HEK293T (cell line): Measurements from ENCODE around the gene NDUFAF7.
A peak's percentile ranks its signal among the peaks of the same experiment; 100 is the strongest.

Experiments
- CTCF ChIA-PET: fragments of 350-600 bp; formaldehyde crosslinking; extraction: SDS; loops from one replicate; lab custom pipeline; 2021; ENCODE audit warnings: antibody characterized with exemption, inconsistent platforms; lab: Yijun Ruan, JAX
- POLR2A ChIA-PET: fragments of 350-600 bp; formaldehyde crosslinking; extraction: SDS; loops from one replicate; lab custom pipeline; 2020; ENCODE audit warnings: antibody characterized with exemption, inconsistent platforms; lab: Yijun Ruan, JAX
- DNase-seq: peaks from one replicate; pipeline ENCODE4 v3.0.0; 2012; ENCODE audit warnings: mixed read lengths; ENCODE audit errors: extremely low spot score
- ARNT ChIP-seq: fragments of 450-650 bp; IDR thresholded peaks from 2 replicates; pipeline ENCODE4 v1.6.1; 2017; ENCODE audit warnings: mild to moderate bottlenecking
- BHLHE40 ChIP-seq: fragments of 450-650 bp; IDR thresholded peaks from 2 replicates; pipeline ENCODE4 v1.6.1; 2016; ENCODE audit warnings: mild to moderate bottlenecking, moderate library complexity, borderline replicate concordance
- CTBP1 ChIP-seq: fragments of 450-650 bp; IDR thresholded peaks from 2 replicates; pipeline ENCODE4 v1.6.1; 2016; ENCODE audit warnings: borderline replicate concordance
- ELF4 ChIP-seq: fragments of 450-650 bp; IDR thresholded peaks from 2 replicates; pipeline ENCODE4 v1.6.1; 2017; ENCODE audit warnings: antibody characterized with exemption
- FOXA1 ChIP-seq: fragments of 450-650 bp; IDR thresholded peaks from 2 replicates; pipeline ENCODE4 v1.6.1; 2016; ENCODE audit warnings: mild to moderate bottlenecking
- FOXK2 ChIP-seq: fragments of 450-650 bp; IDR thresholded peaks from 2 replicates; pipeline ENCODE4 v1.6.1; 2016; ENCODE audit warnings: mild to moderate bottlenecking
- FOXM1 ChIP-seq: fragments of 450-650 bp; IDR thresholded peaks from 2 replicates; pipeline ENCODE4 v1.6.1; 2017; ENCODE audit warnings: mild to moderate bottlenecking, borderline replicate concordance
- HDGF ChIP-seq: fragments of 450-650 bp; IDR thresholded peaks from 2 replicates; pipeline ENCODE4 v1.6.1; 2017; ENCODE audit warnings: antibody characterized with exemption, borderline replicate concordance
- L3MBTL2 ChIP-seq: fragments of 450-650 bp; conservative IDR thresholded peaks from 2 replicates; pipeline ENCODE4 v1.6.1; 2016; ENCODE audit warnings: mild to moderate bottlenecking
- LEF1 ChIP-seq: fragments of 450-650 bp; IDR thresholded peaks from 2 replicates; pipeline ENCODE4 v1.6.1; 2017; ENCODE audit warnings: mild to moderate bottlenecking, borderline replicate concordance
- NFRKB ChIP-seq: fragments of 450-650 bp; IDR thresholded peaks from 2 replicates; pipeline ENCODE4 v1.6.1; 2016; ENCODE audit warnings: mild to moderate bottlenecking, moderate library complexity
- SP1 ChIP-seq: fragments of 450-650 bp; IDR thresholded peaks from 2 replicates; pipeline ENCODE4 v1.6.1; 2017
- SUZ12 ChIP-seq: fragments of 450-650 bp; IDR thresholded peaks from 2 replicates; pipeline ENCODE4 v1.6.1; 2016; ENCODE audit warnings: mild to moderate bottlenecking
- TARDBP ChIP-seq: fragments of 450-650 bp; IDR thresholded peaks from 2 replicates; pipeline ENCODE4 v1.6.1; 2016
- ZNF384 ChIP-seq: fragments of 450-650 bp; IDR thresholded peaks from 2 replicates; pipeline ENCODE4 v1.6.1; 2016
- TF ChIP-seq, protein P1 (sequence below): fragments of 450-650 bp; IDR thresholded peaks from 2 replicates; pipeline ENCODE4 v1.6.1; 2016

NDUFAF7 gene

DNA sequence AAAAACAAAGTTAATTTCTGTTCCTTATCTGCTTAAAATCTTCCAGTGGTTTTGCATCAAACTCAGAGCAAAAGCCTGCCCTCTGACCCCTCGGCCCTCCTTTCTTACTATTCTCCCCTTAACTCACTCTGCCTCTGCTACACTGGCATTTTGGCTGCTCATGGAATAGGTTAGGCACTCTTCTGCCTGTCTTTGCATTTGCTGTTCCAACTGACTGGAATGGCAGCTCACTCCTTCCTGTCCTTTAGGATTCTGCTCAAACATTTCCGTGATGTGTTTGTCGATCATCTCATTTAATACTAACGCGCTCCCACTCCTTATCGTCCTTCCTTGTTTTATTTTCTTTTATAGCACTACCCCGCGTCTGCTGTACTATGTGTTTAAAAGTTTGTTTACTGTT is 877 bp upstream of the NDUFAF7 start:
- ChIA-PET CTCF (no interaction called here), POLR2A (interaction anchor here (1.2 kb wide), 1 partner anchor 95 kb away, joined by 5 read pairs; no protein-coding TSS in a partner anchor)
- DNase-seq = peak; percentile 17
- TF ChIP-seq CTBP1 = no peak
- no peak for TF ChIP-seq ELF4

DNA sequence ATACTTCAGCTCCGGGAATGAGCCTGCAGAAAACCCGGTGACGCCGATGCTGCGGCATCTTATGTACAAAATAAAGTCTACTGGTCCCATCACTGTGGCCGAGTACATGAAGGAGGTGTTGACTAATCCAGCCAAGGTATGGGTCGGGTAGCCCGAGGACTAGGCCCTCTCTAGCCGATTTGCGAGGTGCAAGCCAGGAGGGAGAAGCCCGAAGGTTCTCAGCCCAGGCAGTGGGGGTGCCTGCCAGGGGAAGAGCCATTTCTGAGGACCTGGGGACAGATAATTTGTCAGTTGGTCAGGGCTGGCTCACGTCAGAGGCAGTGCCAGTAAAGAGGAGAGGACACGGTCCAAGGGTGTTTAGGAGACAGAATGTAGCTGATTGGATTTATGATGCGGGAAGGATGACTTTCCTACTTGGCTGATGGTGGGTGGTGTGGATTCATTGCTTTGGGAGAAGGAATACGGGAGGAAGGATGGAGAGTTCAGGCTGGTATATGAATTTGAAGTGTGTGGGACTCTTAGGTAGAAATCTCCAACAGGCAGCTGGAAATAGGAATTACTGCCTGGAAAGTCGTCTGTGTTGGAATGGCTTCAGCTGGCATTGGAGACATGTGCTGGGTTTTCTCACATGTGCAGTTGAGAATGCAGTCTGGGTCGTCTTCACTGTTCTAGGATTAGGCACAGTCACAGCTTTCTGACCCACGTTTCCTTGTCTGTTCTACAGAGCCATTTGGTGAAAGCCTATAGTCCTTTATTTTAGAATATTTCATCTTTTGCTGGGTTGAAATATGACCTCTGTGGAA is 874 bp downstream of the NDUFAF7 start:
- DNase-seq = peak; percentile 20
- ChIA-PET POLR2A (interaction anchor here (0.7 to 1.4 kb wide), 7 partner anchors 10 to 76 kb away, joined by 3 to 5 read pairs (median 4); partner anchors contain the start of gene EIF2AK2), CTCF (no interaction called here)
- TF ChIP-seq BHLHE40 (no peak), FOXA1 (no peak)

DNA sequence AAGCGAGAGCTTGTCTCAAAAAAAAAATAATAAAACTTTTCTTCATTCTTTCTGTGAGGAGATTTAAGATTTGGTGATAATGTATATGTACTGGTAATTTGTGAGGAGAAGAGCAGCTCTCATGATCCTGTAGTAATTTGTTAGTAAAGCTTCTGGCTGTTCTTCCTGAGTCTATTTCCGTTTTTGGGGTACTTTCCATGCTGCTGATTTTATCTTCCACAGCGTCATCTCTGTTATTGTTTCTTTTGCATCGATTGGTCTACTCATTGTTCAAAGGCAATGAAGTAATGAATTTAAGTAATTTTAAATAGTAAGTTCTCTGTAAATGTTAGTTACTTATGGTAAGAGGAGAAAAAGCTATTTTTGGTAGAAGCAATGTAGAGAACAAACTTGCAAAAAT is 12.0 kb downstream of the NDUFAF7 start:
- CTCF ChIA-PET = no interaction called here
- POLR2A ChIA-PET = no interaction called here

DNA sequence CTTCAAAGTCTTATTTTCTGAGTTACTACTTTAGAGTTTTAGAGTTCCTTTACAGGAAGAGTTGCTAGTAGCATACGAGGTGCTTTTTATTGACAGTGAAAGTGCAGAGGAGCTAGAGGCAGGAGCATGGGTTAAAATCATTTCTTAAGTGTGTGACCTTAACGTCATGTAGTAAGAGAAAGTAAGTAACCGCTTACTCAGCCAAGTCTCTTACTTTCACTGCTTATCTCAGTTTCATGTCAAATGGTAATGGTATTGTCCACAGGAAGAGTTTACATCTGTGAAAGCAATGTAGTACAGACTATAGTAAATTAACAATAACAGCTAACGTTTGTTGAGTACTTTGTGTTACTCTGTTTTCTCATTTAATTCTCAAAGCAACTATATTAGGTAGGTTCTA is 12.6 kb downstream of the NDUFAF7 start:
- TF ChIP-seq SP1 (no peak), ELF4 (no peak), LEF1 (no peak), CTBP1 (no peak), FOXM1 (no peak), SUZ12 (no peak), TARDBP (no peak), L3MBTL2 (no peak), ARNT (no peak), FOXA1 (no peak), NFRKB (no peak), FOXK2 (no peak), BHLHE40 (no peak), ZNF384 (no peak), HDGF (no peak)
- TF ChIP-seq, protein P1, sequence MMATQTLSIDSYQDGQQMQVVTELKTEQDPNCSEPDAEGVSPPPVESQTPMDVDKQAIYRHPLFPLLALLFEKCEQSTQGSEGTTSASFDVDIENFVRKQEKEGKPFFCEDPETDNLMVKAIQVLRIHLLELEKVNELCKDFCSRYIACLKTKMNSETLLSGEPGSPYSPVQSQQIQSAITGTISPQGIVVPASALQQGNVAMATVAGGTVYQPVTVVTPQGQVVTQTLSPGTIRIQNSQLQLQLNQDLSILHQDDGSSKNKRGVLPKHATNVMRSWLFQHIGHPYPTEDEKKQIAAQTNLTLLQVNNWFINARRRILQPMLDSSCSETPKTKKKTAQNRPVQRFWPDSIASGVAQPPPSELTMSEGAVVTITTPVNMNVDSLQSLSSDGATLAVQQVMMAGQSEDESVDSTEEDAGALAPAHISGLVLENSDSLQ = no peak
- ChIA-PET POLR2A (no interaction called here), CTCF (no interaction called here)
- DNase-seq = no peak

More for the DNA sequence above, 12.0 kb downstream of the NDUFAF7 start:
- no peak for DNase-seq
- TF ChIP-seq ARNT (no peak), LEF1 (no peak), FOXM1 (no peak), ELF4 (no peak), L3MBTL2 (no peak), SUZ12 (no peak), BHLHE40 (no peak), NFRKB (no peak), FOXA1 (no peak), ZNF384 (no peak), TARDBP (no peak), SP1 (no peak), FOXK2 (no peak), HDGF (no peak), CTBP1 (no peak)
- TF ChIP-seq, protein P1 = no peak

DNA sequence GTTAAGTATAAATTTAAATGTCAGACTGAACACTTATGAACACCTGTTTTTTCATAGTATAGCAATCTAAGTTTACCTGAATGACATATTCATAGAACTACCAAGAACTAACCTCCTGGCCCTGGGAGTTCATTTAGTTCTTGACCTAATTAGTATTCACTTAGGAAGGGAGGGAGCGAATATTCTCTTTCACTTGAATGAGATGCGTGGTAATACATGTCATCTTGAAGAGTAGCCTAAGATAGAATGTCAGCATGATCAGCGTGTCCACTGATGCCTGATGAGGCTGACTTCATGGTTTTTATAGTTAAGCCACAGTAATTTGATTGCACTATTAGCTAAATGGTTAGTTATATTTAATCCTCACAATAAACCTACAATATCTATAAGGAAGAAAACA is 13.3 kb downstream of the NDUFAF7 start:
- POLR2A ChIA-PET = no interaction called here
- no peak for DNase-seq
- CTCF ChIA-PET = no interaction called here
- TF ChIP-seq HDGF (no peak), FOXM1 (no peak), FOXK2 (no peak), TARDBP (no peak), LEF1 (no peak), CTBP1 (no peak), ZNF384 (no peak), ARNT (no peak)
- TF ChIP-seq, protein P1 = no peak

DNA sequence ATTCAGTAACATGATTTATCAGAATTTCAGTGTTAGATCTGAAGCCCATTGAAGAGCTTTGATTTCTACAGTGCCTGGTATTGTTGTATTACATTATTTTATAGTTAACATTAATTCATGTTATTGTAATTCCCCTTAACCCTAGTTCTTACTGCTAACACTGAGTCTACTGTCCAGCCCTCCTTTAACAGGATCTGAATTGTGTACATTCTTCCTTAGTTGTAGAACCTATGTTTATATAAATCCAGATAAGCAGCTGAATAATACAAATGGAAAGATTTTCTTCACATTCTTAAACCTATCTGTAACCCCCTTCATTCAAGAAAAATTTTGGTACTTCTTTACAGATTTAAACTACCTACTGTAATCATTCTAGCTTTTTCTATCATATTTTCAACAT is 14.7 kb downstream of the NDUFAF7 start:
- ChIA-PET CTCF (interaction anchor here (0.7 kb wide), 1 partner anchor 1258 kb away, joined by 3 read pairs; no protein-coding TSS in a partner anchor), POLR2A (no interaction called here)
- no peak for TF ChIP-seq TARDBP
- TF ChIP-seq BHLHE40 = no peak
- no peak for TF ChIP-seq ZNF384
- no peak for TF ChIP-seq SUZ12
- TF ChIP-seq SP1 = no peak
- no peak for DNase-seq
